Keratinocyte (primary cell): ENCODE results near the gene NAALADL2. TPM values are rescaled to one million over a fixed set of nuclear protein-coding genes. Genes with fewer than 3 reads are reported as not detected.

ENCODE experiments used
- DNase-seq: peaks from one replicate; pipeline ENCODE4 v3.0.0-alpha.2; 2011; ENCODE audit warnings: low read depth, missing footprints, low spot score
- FAIRE-seq: peaks from 2 replicates; lab custom pipeline; 2011; peaks lifted over from hg19 to GRCh38; lab: Jason Lieb, UNC
- H2AFZ ChIP-seq: 2 replicates; pipeline ENCODE4 v1.6.0; 2012; ENCODE audit warnings: low read length, control low read depth, inconsistent platforms; ENCODE audit not compliant: control insufficient read depth
- H3K27ac ChIP-seq: 2 replicates; pipeline ENCODE4 v1.5.1; 2011; ENCODE audit warnings: low read length; ENCODE audit not compliant: control insufficient read depth, insufficient read depth
- H3K27me3 ChIP-seq: 3 replicates; pipeline ENCODE4 v1.6.0; 2011; ENCODE audit warnings: low read length; ENCODE audit not compliant: control insufficient read depth, insufficient read depth; ENCODE audit errors: extremely low read depth
- H3K36me3 ChIP-seq, 2 experiments: 2 replicates in 1 of 2; 3 replicates in 1 of 2; pipeline ENCODE4 v1.5.1; 2011; ENCODE audit warnings: low read length in 2 of 2, mild to moderate bottlenecking in 1 of 2; ENCODE audit not compliant: control insufficient read depth in 2 of 2, insufficient read depth in 2 of 2; ENCODE audit errors: extremely low read depth in 1 of 2
- H3K4me1 ChIP-seq: 3 replicates; pipeline ENCODE4 v1.5.1; 2011; ENCODE audit warnings: low read length; ENCODE audit not compliant: control insufficient read depth, insufficient read depth; ENCODE audit errors: extremely low read depth
- H3K4me2 ChIP-seq: 3 replicates; pipeline ENCODE4 v1.6.0; 2011; ENCODE audit warnings: low read depth, low read length; ENCODE audit not compliant: control insufficient read depth, insufficient read depth; ENCODE audit errors: extremely low read depth
- H3K4me3 ChIP-seq, 3 experiments: fragments of 200-600 bp in 1 of 3; sonication (generic) in 1 of 3; 2 replicates in 2 of 3; 3 replicates in 1 of 3; pipeline ENCODE4 v1.5.1; 2011 to 2016; ENCODE audit warnings: low read length in 3 of 3, mild to moderate bottlenecking in 3 of 3, control low read depth in 2 of 3, inconsistent platforms in 1 of 3, low read depth in 1 of 3, mixed read lengths in 1 of 3, mixed run types in 1 of 3, moderate library complexity in 1 of 3; ENCODE audit not compliant: control insufficient read depth in 2 of 3, insufficient read depth in 2 of 3; ENCODE audit errors: extremely low read depth in 1 of 3
- H3K79me2 ChIP-seq: 2 replicates; pipeline ENCODE4 v1.6.0; 2012; ENCODE audit warnings: low read length; ENCODE audit not compliant: control insufficient read depth, insufficient read depth
- H3K9ac ChIP-seq: 3 replicates; pipeline ENCODE4 v1.6.0; 2011; ENCODE audit warnings: low read length; ENCODE audit not compliant: control insufficient read depth, insufficient read depth; ENCODE audit errors: extremely low read depth
- H3K9me1 ChIP-seq: 3 replicates; pipeline ENCODE4 v1.6.0; 2011; ENCODE audit warnings: low read length; ENCODE audit not compliant: control insufficient read depth, insufficient read depth; ENCODE audit errors: extremely low read depth
- H3K9me3 ChIP-seq: 2 replicates; pipeline ENCODE4 v1.5.1; 2012; ENCODE audit warnings: low read depth, low read length; ENCODE audit not compliant: control insufficient read depth
- H4K20me1 ChIP-seq: 3 replicates; pipeline ENCODE4 v1.6.0; 2011; ENCODE audit warnings: low read length; ENCODE audit not compliant: control insufficient read depth, insufficient read depth; ENCODE audit errors: extremely low read depth
- CTCF ChIP-seq, 3 experiments: IDR thresholded peaks in 1 of 3; conservative IDR thresholded peaks in 1 of 3; optimal IDR thresholded peaks in 1 of 3; 2 replicates in 2 of 3; 3 replicates in 1 of 3; pipeline versions ENCODE3 to v1.5.1; 2011; ENCODE audit warnings: low read length in 3 of 3, mild to moderate bottlenecking in 3 of 3, moderate library complexity in 2 of 3, control low read depth in 1 of 3, inconsistent platforms in 1 of 3; ENCODE audit not compliant: insufficient read depth in 2 of 3; ENCODE audit errors: extremely low read depth in 1 of 3
- EZH2 ChIP-seq: IDR thresholded peaks from one replicate; pipeline ENCODE4 v1.6.1; 2012; ENCODE audit warnings: inconsistent platforms, mild to moderate bottlenecking, low read length, moderate library complexity
- dilution Hi-C: fragments of 300-500 bp; cut with MboI; formaldehyde crosslinking; loops from one replicate; pipeline ENCODE4 v1.7.0; 2020; ENCODE audit warnings: low sequenced_read_pairs; ENCODE audit not compliant: extremely low pct_ligation_motif_present
- polyA plus RNA-seq, 5 experiments: library from polyadenylated mRNA; depleted of rRNA in 3 of 5; stranded (reverse) in 3 of 5; stranded (forward) in 1 of 5; unstranded in 1 of 5; fragments of >200 nt; gene quantifications; 1 replicate in 1 of 5; 2 replicates in 3 of 5; 3 replicates in 1 of 5; pipeline versions ENCODE4 v1.2.1 to v1.2.3, GENCODE V29; 2011 to 2012; ENCODE audit warnings: missing spikeins in 2 of 5, low read depth in 1 of 5, low replicate concordance in 1 of 5

Gene NAALADL2
- polyA plus RNA-seq, 1 donor (not counting 4 experiments of a cell fraction or from before 2014, with no cell fraction given), result 0.75 TPM

GRCh38 chr3:175770426-175770825 lies 911.3 kb downstream of the NAALADL2 start:
- dilution Hi-C loops, result no loop called here
- Histone ChIP-seq H3K9me1 (no peaks in the 10 kb centered on the region), H3K4me2 (no peak overlapping the region), H3K27me3 (no peaks in the 10 kb centered on the region), H3K36me3 (no peaks in the 10 kb centered on the region), H3K79me2 (no peaks in the 10 kb centered on the region), H3K9me3 (no peaks in the 10 kb centered on the region), H3K4me3 (no peak overlapping the region), H3K27ac (no peak overlapping the region), H3K9ac (no peak overlapping the region), H3K4me1 (no peaks in the 10 kb centered on the region), H4K20me1 (no peaks in the 10 kb centered on the region), H2AFZ (no peak overlapping the region)
- no peak for TF ChIP-seq CTCF (optimal IDR thresholded peaks at IDR 0.05 in 1 of 3, IDR thresholded peaks at IDR 0.05 in 1 of 3, conservative IDR thresholded peaks at IDR 0.05 in 1 of 3; ENCODE audit: extremely low read depth in 1 of 3, insufficient read depth in 2 of 3, low read length in 3 of 3)
- no peak for TF ChIP-seq EZH2
- no peak for DNase-seq
- no peak for FAIRE-seq

GRCh38 chr3:175777495-175777894 lies 918.4 kb downstream of the NAALADL2 start:
- H3K4me3 ChIP-seq, result no peak overlapping the region
- H3K27me3 ChIP-seq, result no peaks in the 10 kb centered on the region
- no peaks in the 10 kb centered on the region for H4K20me1 ChIP-seq
- H2AFZ ChIP-seq, result no peak overlapping the region
- no peaks in the 10 kb centered on the region for H3K79me2 ChIP-seq
- H3K4me1 ChIP-seq, result no peaks in the 10 kb centered on the region
- no peaks in the 10 kb centered on the region for H3K9me1 ChIP-seq
- no peak overlapping the region for H3K27ac ChIP-seq
- FAIRE-seq (no peak), DNase-seq (no peak)
- no peaks in the 10 kb centered on the region for H3K9me3 ChIP-seq
- H3K36me3 ChIP-seq, result no peaks in the 10 kb centered on the region
- dilution Hi-C loops, result no loop called here
- H3K9ac ChIP-seq, result no peak overlapping the region
- no peak overlapping the region for H3K4me2 ChIP-seq
- TF ChIP-seq EZH2, result no peak
- TF ChIP-seq CTCF (optimal IDR thresholded peaks at IDR 0.05 in 1 of 3, IDR thresholded peaks at IDR 0.05 in 1 of 3, conservative IDR thresholded peaks at IDR 0.05 in 1 of 3; ENCODE audit: extremely low read depth in 1 of 3, insufficient read depth in 2 of 3, low read length in 3 of 3), result no peak
